Left lobe of liver (tissue), 2 donors: ENCODE data around the gene FLACC1. TPM values are rescaled to one million over a fixed set of nuclear protein-coding genes. Genes with fewer than 3 reads are reported as not detected.
A peak's percentile ranks its signal among the peaks of the same experiment; 100 is the strongest.

ENCODE experiments used
- ATAC-seq: fragments of 200-7000 bp; cut with Tn5 transposase; one replicate; pipeline ENCODE4 v1.9.1; 2020; ENCODE audit warnings: mild to moderate bottlenecking, moderate library complexity
- DNase-seq: peaks from one replicate; pipeline ENCODE4 v3.0.0-alpha.2; 2020; ENCODE audit warnings: low spot score
- total RNA-seq: library from RNA; stranded (reverse); gene quantifications from one replicate; pipeline ENCODE4 v1.2.1, GENCODE V29; 2021
- donor health status: DM: no; HTN: no; CAD: no; lungs with moderate emphysema.
- donor health status: DM: no; HTN: yes; CAD: no.

FLACC1 gene
- total RNA-seq, 1 donor from 2014 or later = 0.55 TPM

DNA sequence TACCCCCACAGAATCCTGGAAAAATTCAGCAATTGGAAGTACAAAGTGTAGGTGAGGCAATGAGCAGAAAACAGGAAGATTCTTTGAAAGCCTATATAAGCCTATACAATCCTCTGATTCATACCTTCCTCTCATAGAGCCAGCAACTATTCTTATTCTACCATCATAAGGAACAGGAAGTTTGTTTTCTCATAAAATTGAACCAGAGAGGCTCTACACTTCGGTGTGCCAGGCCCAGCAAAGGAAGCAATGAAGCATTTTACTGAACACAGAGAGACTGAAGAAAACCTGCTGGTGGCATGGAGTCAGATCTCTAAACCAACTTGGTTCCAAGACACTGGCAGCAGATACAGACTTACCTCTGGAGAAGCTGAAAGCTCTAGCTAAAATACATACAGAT lies 78.1 kb downstream of the FLACC1 start:
- DNase-seq (no peak), ATAC-seq (no peak)

DNA sequence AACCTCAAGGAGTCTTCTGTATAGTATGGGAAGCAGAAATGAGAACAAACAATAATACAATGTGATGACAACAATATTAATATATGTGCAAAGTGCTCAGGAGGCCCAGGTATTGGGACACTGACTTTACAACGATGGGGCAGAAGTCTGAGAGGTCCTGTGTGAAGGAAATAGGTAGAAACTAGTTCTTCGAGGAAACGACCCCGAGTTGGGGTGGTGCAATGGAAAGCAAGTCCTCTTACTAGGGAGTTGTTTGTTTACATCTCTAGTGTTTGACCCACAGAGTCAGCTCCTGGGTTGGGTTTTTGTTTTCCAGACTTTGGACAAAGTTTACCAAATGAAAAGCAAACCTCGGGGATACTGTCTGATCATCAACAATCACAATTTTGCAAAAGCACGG lies 80.6 kb downstream of the FLACC1 start:
- DNase-seq (no peak), ATAC-seq (no peak)

DNA sequence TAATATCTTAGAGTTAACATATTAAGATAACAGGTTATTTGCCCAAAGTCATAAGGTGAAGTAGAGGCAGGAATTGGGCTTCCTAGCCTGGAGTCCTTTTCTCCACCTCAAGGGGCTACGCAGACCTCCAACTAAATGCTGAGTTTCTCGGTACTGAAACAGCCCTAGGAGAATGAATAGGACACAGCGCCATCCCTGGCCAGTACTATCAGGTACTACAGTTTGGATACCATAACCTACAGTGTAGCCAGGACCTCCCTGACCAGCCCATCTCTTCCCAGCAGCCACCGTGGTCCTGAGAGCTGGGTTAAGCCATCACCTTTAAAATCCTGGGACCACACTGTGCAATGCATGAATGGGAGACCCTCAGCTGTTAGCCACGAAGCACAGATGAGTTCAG lies 81.2 kb downstream of the FLACC1 start:
- DNase-seq = no peak
- no peak for ATAC-seq

DNA sequence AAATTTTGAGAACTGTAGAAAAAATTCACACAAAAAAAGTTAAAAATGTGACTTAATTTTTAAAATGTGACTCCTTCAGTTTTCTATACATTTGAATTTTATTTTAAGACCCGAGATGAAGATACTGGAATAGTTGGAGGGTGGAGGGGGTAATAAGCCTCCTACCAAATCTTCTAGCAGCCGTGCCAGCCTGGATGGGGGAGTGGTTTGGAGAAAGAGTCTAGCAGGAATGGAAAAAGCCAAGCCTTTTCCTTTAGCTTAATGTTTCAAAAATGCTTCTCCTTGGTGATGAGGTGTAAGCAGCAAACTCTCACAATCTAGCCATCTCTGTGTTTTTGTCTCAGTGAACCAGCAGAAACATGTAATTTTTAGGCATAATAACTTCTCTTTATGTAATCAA lies 82.1 kb downstream of the FLACC1 start:
- ATAC-seq = no peak
- no peak for DNase-seq

DNA sequence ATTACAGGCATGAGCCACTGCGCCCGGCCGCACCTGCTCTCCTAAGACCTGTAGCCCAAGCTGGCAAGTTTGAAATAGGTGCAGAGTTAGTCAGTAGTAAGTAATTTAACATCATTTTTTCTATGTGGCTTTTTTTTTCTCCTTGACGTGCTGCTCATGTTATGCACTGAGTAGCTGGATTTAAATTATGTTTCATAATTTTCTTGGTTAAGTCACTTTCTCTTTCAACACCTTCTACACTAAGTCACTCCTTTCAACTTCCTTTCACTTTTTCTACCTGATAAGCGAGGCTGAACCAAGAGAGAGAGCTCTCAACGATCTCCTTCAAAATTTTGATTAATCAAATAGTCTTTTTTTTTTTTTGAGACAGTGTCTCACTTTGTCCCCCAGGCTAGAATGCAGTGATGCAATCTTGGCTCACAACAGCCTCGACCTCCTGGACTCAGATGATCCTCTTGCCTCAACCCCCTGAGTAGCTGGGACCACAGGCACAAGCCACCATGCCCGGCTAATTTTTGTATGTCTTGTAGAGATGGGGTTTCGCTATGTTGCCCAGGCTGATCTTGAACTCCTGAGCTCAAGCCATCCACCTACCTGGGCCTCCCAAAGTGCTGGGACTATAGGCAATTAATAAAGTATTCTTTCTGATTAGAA lies 83.7 kb downstream of the FLACC1 start:
- ATAC-seq (no peak), DNase-seq (no peak)

DNA sequence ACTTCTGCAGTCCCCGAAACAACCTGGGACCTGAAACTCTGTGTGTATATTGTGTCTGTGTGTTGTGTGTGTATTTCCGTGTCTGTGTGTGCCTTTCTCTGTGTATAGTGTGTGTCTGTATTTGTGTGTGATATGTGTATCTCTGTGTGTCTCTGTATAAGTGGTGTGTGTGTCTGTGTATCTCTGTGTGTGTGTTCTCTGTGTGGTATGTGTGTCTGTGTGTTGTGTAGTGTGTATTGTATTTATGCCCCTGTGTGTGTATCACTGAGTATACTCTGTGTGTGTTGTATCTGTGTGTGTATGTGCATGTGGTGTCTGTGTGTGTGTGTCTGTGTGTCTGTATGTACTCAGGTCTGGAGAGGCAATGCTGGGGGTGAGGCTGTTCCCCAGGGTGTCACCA lies 85.2 kb downstream of the FLACC1 start:
- no peak for ATAC-seq

DNA sequence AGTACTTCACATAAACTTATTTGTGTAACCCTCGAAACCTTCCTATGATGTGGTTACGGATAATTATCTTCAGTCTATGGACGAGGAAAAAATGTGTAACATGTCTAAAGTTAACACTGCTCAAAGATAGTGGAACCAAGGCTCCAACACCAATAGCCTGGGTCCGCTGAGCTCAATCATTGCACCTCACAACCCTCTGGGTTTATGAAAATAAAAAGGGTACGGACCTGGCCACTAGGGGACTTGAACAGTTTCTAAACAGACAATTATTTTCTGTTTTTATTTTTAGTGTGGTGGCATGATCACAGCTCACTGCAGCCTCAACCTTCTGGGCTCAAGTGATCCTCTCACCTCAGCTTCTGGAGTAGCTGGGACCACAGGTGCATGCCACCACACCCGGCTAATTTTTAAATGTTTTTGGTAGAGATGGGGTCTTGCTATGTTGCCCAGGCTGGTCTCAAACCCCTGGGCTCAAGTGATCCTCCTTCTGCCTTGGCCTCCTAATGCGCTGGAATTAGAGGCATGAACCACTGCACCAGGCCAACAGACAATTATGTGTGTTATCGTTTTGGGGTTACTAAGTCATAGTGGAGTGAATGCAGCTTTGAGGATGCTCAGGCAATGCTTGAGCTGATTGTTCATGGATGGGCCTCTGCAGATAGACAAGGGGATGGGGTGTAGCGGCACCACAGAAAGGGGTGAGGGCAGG lies 86.7 kb downstream of the FLACC1 start:
- DNase-seq (no peak), ATAC-seq (no peak)

More for the DNA sequence above, 85.2 kb downstream of the FLACC1 start:
- no peak for DNase-seq

DNA sequence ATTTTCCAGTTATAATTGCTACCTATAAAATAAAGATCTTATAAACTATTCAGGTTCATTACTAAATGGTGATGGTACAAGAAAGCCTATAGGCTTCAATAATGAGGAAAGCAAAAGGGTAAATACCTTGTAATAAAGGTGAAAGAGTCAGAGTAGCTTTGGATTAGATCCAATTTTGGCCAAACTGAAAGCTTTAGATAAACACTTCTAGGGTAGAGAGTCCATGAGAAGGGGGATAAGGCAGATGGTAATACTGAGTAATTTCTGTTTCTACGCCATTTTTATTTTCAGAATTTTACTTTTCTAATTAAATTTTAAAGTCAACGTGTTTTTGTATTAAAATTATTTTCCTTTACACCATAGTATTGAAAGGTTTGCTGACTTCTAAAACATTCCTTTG lies 87.4 kb downstream of the FLACC1 start:
- DNase-seq (no peak), ATAC-seq (peak; percentile 75)

DNA sequence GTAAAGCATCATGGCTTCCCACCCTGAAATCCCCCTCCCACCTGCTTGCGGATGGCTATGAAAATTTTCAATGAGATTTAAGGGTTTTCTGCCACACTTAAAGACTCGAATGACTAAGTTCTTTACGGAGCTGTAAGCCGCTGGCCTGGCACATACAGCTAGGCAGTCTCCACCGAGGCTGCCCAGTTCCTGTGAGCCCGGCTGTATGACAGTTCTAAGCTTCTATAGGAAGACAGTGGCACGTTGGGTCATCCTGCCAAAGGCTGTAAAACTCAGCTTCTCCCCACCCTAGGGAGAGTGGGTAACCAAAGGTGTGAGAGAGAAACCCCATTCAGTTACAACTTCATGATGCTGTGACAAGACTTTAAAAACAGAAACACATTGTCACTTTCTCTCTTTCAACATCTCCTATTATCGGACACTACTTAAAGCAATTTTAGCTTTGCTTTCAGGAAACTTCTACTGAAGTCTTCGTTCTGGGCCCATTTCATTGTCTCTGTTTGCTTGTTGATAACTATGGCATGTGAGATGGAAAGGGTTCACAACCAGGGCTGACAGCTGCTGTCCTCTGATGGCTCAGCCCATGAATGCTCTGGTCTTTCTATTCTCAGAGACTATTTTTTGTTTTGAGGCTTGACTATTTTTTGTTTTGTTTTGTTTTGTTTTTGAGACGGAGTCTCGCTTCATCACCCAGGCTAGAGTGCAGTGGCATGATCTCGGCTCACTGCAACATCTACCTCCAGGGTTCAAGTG lies 89.7 kb downstream of the FLACC1 start:
- DNase-seq (no peak), ATAC-seq (no peak)

DNA sequence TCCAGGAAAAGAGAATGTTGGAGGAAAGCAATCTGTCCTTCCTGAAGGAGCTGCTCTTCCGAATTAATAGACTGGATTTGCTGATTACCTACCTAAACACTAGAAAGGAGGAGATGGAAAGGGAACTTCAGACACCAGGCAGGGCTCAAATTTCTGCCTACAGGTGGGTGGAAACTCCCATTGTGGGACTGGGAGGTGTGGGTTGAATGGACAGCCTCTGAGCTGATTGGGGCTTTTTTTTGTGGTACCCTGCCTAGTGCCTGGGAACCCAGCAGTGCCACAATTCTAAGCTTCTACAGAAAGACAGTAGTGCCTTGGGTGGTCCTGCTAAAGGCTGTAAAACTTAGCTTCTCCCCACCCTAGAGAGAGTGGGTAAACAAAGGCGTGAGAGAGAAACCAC lies 90.5 kb downstream of the FLACC1 start:
- DNase-seq (no peak), ATAC-seq (no peak)

DNA sequence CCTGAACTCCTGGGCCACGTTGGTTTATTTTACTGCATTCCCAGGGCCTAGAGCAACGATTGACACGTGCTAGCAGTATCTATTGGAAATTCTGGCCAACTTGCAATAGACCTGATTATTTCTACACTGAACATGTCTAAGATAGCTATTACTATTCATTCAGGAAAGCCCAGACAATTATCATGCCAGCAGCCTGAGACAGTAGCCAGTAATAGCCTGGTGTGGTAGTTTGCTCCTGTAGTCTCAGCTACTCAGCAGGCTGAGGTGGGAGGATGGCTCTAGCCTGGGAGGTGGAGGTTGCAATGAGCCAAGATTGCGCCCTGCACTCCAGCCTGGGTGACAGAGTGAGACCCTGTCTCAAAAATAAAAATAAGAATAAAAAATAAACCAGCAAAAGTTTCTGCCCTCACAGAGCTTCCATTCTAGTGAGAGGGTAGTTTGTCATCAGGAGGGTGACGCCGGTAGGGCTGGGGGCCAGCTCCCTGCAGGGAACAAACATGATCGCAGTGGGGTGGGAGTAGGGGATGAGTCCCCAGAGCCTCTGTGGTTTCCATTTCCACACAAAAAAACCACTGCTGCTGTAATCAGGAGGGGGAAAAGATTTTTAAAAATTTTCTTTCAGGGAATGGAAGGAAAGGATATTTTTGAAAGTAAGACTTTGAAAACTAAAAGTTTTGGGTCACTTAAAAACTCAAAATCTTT lies 92.5 kb downstream of the FLACC1 start:
- no peak for ATAC-seq

DNA sequence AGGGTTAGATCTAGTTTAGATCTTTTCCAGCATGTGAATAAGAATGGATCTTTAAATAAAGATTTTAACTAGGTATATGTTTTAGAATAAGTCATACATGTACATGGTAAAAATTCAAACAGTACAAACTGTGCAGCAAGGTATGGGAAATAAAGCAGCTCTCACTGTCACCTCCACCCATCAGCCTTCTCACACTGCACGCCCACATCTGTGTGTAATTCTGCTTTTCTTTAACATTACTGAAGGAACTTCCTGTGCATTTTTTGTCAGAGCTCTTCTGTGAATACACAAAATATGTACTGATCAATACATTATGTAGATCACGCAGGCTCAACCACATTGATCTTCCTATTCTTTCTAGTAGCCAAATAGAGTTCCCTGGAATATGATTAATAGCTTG lies 93.4 kb downstream of the FLACC1 start:
- DNase-seq (no peak), ATAC-seq (no peak)

More for the DNA sequence above, 92.5 kb downstream of the FLACC1 start:
- DNase-seq = no peak

DNA sequence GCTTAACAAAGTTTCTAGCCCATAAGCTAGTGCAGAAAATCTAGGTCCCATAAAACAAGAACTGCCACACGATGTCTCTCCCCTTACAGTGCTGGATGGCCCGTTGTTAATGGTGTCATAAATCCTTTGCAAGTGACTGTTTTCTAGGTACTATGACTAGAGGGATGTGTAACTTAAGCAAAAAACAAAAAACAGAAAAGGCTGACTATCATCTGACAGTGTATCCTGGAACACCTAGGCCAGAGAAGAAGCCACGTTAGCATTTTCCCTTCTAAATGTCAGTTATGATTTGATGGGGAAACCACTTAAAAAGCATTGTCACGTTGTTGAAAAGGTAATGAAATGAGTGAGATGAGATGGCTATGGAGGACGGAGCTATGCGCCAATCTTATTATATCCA lies 94.4 kb downstream of the FLACC1 start:
- DNase-seq = no peak
- no peak for ATAC-seq

DNA sequence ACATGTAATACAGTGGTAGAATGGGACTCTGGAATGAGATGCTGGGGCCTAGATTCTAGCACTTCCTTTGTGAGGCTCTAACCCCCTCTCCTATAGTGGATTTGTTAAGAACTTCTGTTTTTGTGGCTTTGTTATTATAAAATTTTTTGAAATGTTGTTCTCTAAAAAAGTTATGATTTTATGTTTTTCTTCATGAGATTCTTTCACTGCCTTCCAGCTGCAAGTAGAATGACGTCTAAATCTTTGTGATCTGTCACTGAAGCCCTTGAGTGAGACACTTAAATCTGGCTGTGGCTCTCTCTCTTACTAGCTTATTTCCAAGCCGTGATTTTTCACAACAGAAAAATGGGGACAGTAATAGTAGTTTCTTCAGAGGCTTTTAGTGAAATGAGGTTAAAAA lies 95.2 kb downstream of the FLACC1 start:
- no peak for DNase-seq
- ATAC-seq = no peak

DNA sequence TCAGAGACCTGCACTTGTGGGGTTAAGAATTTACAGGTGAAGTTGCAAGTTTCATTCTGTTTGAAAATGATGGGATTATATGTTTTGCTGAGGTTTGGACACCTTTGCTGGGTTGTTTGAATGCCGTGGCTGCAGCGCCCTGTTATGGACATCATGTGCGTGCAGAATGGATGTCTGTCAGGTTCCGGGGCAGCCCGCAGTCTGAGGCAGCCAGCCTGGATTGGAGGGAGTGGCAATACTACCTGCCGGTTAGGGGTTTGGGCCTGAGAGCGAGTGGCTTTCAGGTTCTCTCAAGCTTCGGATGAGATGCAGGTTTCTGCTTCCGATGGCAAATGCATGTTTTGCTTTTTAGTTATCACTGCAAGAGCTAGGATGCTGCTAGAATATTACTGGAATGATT lies 95.7 kb downstream of the FLACC1 start:
- DNase-seq (no peak), ATAC-seq (no peak)

DNA sequence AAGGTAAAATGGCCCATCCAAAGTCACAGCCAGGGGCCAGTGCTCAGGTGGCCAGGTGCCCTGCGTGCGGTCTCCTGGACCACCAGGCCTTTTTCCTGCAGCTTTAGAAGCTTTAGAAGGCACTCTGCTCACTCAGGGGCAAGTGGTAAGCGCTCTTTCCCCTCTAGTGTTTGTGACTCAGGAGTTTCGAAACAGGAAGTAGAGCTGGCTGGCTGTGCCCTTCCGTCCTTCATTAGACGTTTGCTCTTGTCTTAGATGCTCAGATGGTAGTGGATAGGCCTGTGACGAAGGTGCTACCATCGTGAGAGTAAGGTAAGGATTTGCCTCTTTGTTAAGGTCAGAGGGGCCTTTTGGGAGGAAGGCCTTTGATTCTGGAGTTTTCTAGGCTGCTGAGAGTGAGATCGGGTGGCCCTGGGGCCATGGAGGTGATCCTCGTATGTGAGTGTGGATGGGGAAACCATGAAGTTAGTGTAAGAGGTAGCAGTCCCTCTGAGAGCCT lies 96.8 kb downstream of the FLACC1 start, which contains the start of gene CASP8:
TSS of gene CASP8 (plus strand) at position 235 of the 499 bp plus-strand sequence. CDS start 5,951 bp downstream, outside the sequence.
- DNase-seq = no peak
- peak; percentile 27 for ATAC-seq

DNA sequence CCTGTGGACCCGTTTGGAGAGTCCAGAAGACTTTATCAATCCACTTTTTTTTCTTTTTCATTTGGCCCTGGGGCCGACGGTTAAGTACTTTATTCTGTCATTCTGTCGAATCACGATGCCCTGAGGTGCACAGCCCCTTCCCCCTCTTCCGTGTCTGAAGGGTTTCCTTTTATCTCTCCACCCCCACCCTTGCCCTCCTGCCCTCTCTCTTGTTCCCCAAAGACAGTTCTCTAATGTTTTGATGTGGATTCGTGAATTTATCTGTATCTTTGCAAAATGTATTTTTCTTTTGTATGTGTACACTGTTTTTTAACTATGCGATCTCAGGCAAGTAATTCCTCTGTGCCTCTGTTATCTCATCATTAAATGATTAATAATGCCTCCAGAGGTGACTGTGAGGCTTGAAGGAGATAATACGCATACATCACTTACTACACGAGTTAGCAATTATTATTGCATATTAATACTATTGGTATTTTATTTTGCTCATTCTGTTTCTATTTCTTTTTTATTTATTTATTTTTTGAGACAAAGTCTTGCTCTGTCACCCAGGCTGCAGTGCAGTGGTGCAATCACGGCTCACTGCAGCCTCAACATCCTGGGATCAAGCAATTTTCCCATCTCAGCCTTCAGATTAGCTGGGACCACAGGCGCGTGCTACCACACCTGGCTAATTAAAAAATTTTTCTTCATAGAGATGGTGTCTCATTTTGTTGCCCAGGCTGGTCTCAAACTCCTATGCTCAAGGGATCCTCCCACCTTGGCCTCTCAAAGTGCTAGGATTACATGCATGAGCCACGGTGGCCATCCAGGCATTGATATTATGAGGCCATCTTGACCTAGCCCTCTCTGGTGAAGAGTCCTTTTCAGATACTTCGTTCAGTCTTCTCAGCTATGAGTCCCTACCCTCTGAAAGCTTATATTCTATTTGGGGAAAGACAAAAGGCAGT lies 98.2 kb downstream of the FLACC1 start:
- no peak for DNase-seq
- ATAC-seq = no peak

DNA sequence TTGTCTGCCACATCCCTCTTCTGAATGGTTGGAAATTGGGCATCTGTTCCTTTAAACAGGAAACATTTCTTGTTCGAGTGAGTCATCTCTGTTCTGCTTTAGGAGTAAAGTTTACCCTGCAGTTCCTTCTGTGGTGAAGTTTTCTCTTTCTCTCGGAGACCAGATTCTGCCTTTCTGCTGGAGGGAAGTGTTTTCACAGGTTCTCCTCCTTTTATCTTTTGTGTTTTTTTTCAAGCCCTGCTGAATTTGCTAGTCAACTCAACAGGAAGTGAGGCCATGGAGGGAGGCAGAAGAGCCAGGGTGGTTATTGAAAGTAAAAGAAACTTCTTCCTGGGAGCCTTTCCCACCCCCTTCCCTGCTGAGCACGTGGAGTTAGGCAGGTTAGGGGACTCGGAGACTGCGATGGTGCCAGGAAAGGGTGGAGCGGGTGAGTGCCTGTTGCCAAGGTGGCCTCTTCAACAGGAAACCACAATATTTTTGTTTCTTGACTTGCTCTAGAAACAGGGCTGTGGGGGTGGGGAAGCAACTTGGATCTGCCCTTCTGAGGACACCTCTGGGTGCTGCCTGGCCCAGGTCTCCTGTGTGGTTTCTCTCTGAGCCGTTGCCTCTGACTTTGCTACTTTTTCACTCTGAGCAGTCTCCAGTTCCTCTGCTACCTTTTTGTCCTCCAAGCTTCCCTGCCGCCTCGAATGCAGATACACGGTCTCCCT lies 99.0 kb downstream of the FLACC1 start:
- DNase-seq = peak; percentile 68
- peak; percentile 70 for ATAC-seq

DNA sequence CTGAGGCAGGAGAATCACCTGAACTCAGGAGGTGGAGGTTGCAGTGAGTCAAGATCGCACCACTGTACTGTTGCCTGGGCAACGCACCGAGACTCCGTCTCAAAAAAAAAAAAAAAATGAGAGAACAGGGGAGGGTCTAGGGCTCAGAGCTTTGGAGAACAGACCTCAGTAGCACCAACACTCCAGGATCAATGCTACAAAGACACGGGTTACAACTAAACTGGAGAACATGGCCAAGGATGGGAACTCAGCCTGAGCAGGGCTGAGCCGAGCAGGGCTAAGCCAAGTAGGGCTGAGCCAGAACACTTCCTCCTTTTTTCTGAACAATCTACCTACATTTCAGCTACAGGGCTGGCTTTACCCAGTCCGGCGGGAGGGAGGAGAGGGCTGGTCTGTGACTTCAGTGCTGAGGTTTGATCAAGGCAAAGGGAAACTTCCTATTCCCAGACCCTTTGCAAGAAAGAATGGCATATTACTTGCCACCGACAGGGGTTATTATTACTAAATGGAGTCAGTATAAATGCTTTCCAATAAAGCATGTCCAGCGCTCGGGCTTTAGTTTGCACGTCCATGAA lies 99.7 kb downstream of the FLACC1 start:
- ATAC-seq (peak; percentile 48), DNase-seq (no peak)
